ENCODE results near the gene MRPL14.

GRCh38 chr6:44133003-44133931 is 6.0 kb upstream of the MRPL14 start:
- TF ChIP-seq RAD21 (IDR thresholded peaks at IDR 0.05; ENCODE audit: low read depth) (no peak), EZH2 (IDR thresholded peaks at IDR 0.05) (no peak), SIN3A (IDR thresholded peaks at IDR 0.05; ENCODE audit: low read depth) (no peak), ATF3 (IDR thresholded peaks at IDR 0.05) (no peak), POLR2AphosphoS5 (IDR thresholded peaks at IDR 0.05; ENCODE audit: low read depth, low read length) (no peak)
- TF ChIP-seq, protein P1, sequence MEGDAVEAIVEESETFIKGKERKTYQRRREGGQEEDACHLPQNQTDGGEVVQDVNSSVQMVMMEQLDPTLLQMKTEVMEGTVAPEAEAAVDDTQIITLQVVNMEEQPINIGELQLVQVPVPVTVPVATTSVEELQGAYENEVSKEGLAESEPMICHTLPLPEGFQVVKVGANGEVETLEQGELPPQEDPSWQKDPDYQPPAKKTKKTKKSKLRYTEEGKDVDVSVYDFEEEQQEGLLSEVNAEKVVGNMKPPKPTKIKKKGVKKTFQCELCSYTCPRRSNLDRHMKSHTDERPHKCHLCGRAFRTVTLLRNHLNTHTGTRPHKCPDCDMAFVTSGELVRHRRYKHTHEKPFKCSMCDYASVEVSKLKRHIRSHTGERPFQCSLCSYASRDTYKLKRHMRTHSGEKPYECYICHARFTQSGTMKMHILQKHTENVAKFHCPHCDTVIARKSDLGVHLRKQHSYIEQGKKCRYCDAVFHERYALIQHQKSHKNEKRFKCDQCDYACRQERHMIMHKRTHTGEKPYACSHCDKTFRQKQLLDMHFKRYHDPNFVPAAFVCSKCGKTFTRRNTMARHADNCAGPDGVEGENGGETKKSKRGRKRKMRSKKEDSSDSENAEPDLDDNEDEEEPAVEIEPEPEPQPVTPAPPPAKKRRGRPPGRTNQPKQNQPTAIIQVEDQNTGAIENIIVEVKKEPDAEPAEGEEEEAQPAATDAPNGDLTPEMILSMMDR (IDR thresholded peaks at IDR 0.05 in 2 of 3, conservative IDR thresholded peaks at IDR 0.05 in 1 of 3; ENCODE audit: borderline replicate concordance in 1 of 3, insufficient read depth in 1 of 3, low read depth in 2 of 3, low read length in 2 of 3), result no peak
- TF ChIP-seq, protein P2, sequence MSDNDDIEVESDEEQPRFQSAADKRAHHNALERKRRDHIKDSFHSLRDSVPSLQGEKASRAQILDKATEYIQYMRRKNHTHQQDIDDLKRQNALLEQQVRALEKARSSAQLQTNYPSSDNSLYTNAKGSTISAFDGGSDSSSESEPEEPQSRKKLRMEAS (IDR thresholded peaks at IDR 0.05), result no peak

Measured in HCT116 (cell line).